Activated T-cell treated with anti-CD3 and anti-CD28 coated beads, Interleukin-2, amount 50 U/mL, for 1 hour (primary cell): ENCODE data around the gene ATP11A.

ENCODE experiments used
- DNase-seq: peaks from one replicate; pipeline ENCODE4 v3.0.0-alpha.2; 2020

The ATP11A gene

GRCh38 chr13:112918266-112918665, 228.4 kb downstream of the ATP11A start:
- no peak for DNase-seq

- DNase-seq: no peak
Observed at GRCh38 chr13:112918746-112919145, 228.9 kb downstream of the ATP11A start.

GRCh38 chr13:112923962-112924361, 234.1 kb downstream of the ATP11A start:
- DNase-seq: no peak

- no peak for DNase-seq
Observed at GRCh38 chr13:112924365-112924764, 234.5 kb downstream of the ATP11A start.

GRCh38 chr13:112926003-112926402, 236.2 kb downstream of the ATP11A start:
- no peak for DNase-seq

GRCh38 chr13:112926993-112927392, 237.2 kb downstream of the ATP11A start:
- DNase-seq: no peak

- no peak for DNase-seq
Observed at GRCh38 chr13:112928020-112928971, 238.5 kb downstream of the ATP11A start.

GRCh38 chr13:112928972-112929782, 239.3 kb downstream of the ATP11A start:
- no peak for DNase-seq

GRCh38 chr13:112929783-112930055, 239.9 kb downstream of the ATP11A start:
- DNase-seq: no peak

GRCh38 chr13:112930192-112930591, 240.4 kb downstream of the ATP11A start:
- no peak for DNase-seq

GRCh38 chr13:112931028-112931934, 241.4 kb downstream of the ATP11A start:
- DNase-seq: no peak

GRCh38 chr13:112932971-112933370, 243.1 kb downstream of the ATP11A start:
- DNase-seq: no peak

GRCh38 chr13:112933649-112934048, 243.8 kb downstream of the ATP11A start:
- no peak for DNase-seq

- no peak for DNase-seq
Observed at GRCh38 chr13:112934078-112934477, 244.2 kb downstream of the ATP11A start.
